ENCODE measurements around the gene PSMF1. TPM values are rescaled to one million over a fixed set of nuclear protein-coding genes. Genes with fewer than 3 reads are reported as not detected.

The PSMF1 gene
- total RNA-seq, 1 donor from 2014 or later = 46.8 TPM

DNA sequence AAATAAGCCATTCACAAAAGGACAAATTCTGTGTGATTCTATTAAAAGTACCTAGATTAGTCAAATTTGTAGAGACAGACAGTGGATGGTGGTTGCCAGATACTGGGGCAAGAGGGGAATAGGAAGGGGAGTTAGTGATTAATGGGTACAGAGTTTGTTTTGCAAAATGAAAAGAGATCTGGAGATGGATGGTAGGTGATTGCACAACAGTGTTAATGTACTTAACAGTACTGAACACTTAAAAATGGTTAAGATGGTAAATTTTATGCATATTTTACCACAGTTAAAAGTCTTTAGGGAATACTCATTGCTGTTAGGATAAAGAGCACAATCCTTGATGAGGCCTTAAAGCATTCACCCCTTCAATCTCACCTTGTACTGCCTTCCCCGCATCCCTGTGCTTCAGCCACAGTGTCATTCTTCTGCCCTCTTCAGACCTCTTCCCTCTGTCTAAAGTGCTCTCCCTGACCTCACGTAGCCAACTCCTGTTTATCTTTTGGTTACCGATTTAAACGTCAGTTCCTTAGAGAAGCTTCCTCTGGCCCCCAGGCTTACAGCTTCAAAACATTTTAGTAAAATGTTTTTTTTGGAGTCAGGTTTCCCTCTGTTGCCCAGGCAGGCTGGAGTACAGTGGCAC is 11.8 kb downstream of the PSMF1 start:
- H3K27ac ChIP-seq = no peak overlapping the region
- DNase-seq (ENCODE audit: low spot score in 2 of 2) = no peak
- H3K36me3 ChIP-seq = peaks cover 51 to 90% of the 10 kb centered on the region in 2 donors
- no peaks in the 10 kb centered on the region for H3K9me3 ChIP-seq
- H3K27me3 ChIP-seq = no peaks in the 10 kb centered on the region
- intact Hi-C loops (cut with DNase I) = no loop called here
- TF ChIP-seq CTCF (IDR thresholded peaks at IDR 0.05) = no peak
- no peak overlapping the region for H3K4me3 ChIP-seq
- no peaks in the 10 kb centered on the region for H3K4me1 ChIP-seq

GRCh38 chr20:1130847-1131246 is 12.4 kb downstream of the PSMF1 start:
- Histone ChIP-seq H3K9me3 (no peaks in the 10 kb centered on the region), H3K27ac (no peak overlapping the region), H3K4me3 (no peak overlapping the region), H3K4me1 (no peaks in the 10 kb centered on the region), H3K27me3 (no peaks in the 10 kb centered on the region), H3K36me3 (peaks cover 53 to 90% of the 10 kb centered on the region in 2 donors)
- no peak for TF ChIP-seq CTCF (IDR thresholded peaks at IDR 0.05)
- DNase-seq (ENCODE audit: low spot score in 2 of 2) = no peak
- intact Hi-C loops (cut with DNase I) = no loop called here

- H3K27me3 ChIP-seq = no peaks in the 10 kb centered on the region
- peaks cover 53 to 90% of the 10 kb centered on the region in 2 donors for H3K36me3 ChIP-seq
These were observed 13.0 kb downstream of the PSMF1 start for GRCh38 chr20:1131354-1131753.

GRCh38 chr20:1134355-1134754 is 16.0 kb downstream of the PSMF1 start:
- Histone ChIP-seq H3K27me3 (no peaks in the 10 kb centered on the region), H3K27ac (no peak overlapping the region), H3K4me3 (no peak overlapping the region), H3K9me3 (no peaks in the 10 kb centered on the region), H3K4me1 (no peaks in the 10 kb centered on the region), H3K36me3 (peaks cover 51 to 87% of the 10 kb centered on the region in 2 donors)
- TF ChIP-seq CTCF (IDR thresholded peaks at IDR 0.05) = no peak
- intact Hi-C loops (cut with DNase I) = no loop called here
- DNase-seq (ENCODE audit: low spot score in 2 of 2) = no peak

More at GRCh38 chr20:1131354-1131753, 13.0 kb downstream of the PSMF1 start:
- Histone ChIP-seq H3K27ac (no peak overlapping the region), H3K4me1 (no peaks in the 10 kb centered on the region), H3K9me3 (no peaks in the 10 kb centered on the region), H3K4me3 (no peak overlapping the region)
- intact Hi-C loops (cut with DNase I) = no loop called here
- TF ChIP-seq CTCF (IDR thresholded peaks at IDR 0.05) = no peak
- DNase-seq (ENCODE audit: low spot score in 2 of 2) = no peak

GRCh38 chr20:1134836-1135235 is 16.4 kb downstream of the PSMF1 start:
- intact Hi-C loops (cut with DNase I) = no loop called here
- peaks cover 51 to 87% of the 10 kb centered on the region in 2 donors for H3K36me3 ChIP-seq
- H3K4me1 ChIP-seq = no peaks in the 10 kb centered on the region

More at GRCh38 chr20:1134836-1135235, 16.4 kb downstream of the PSMF1 start:
- H3K27ac ChIP-seq = no peak overlapping the region
- no peaks in the 10 kb centered on the region for H3K9me3 ChIP-seq
- DNase-seq (ENCODE audit: low spot score in 2 of 2) = no peak
- no peak overlapping the region for H3K4me3 ChIP-seq
- TF ChIP-seq CTCF (IDR thresholded peaks at IDR 0.05) = no peak
- H3K27me3 ChIP-seq = no peaks in the 10 kb centered on the region
